Activated naive CD8-positive, alpha-beta T cell treated with anti-CD3 and anti-CD28 coated beads, Interleukin-2, amount 10 ng/mL, durations not matched to agents 7 days and 5 days (primary cell): ENCODE results near the gene CERK. TPM values are rescaled to one million over a fixed set of nuclear protein-coding genes. Genes with fewer than 3 reads are reported as not detected.

Source experiments
- ATAC-seq: fragments of 150-1000 bp; cut with Tn5 transposase; one replicate; pipeline ENCODE4 v1.10.0; 2021; ENCODE audit warnings: low read depth, moderate library complexity
- POLR2A ChIA-PET: fragments of 350-600 bp; sonication (Branson Sonifier 250); formaldehyde crosslinking; loops from one replicate; lab custom pipeline; 2021; ENCODE audit warnings: antibody characterized with exemption; lab: Charles Lee
- DNase-seq: peaks from one replicate; pipeline ENCODE4 v3.0.0; 2021
- H3K27ac Mint-ChIP-seq: one replicate; pipeline ENCODE4 v1.8.0; 2022; ENCODE audit warnings: mild to moderate bottlenecking, mixed read lengths
- H3K27me3 Mint-ChIP-seq: one replicate; pipeline ENCODE4 v1.8.0; 2022; ENCODE audit warnings: mild to moderate bottlenecking, moderate library complexity, mixed read lengths
- H3K36me3 Mint-ChIP-seq: one replicate; pipeline ENCODE4 v1.8.0; 2021; ENCODE audit warnings: mild to moderate bottlenecking, mixed read lengths
- H3K4me1 Mint-ChIP-seq: one replicate; pipeline ENCODE4 v1.8.0; 2021; ENCODE audit warnings: mixed read lengths
- H3K4me3 Mint-ChIP-seq: one replicate; pipeline ENCODE4 v1.8.0; 2022; ENCODE audit warnings: mild to moderate bottlenecking, moderate library complexity, mixed read lengths
- H3K9me3 Mint-ChIP-seq: one replicate; pipeline ENCODE4 v1.8.0; 2021; ENCODE audit warnings: mixed read lengths
- total RNA-seq, 2 experiments: library from RNA; stranded (reverse); gene quantifications; one replicate each; pipeline ENCODE4 v1.2.3, GENCODE V29; 2021

The CERK gene
- total RNA-seq, 2 experiments from 2014 or later, result 90.8 to 94.9 TPM

GRCh38 chr22:46678785-46679700, 59.0 kb downstream of the CERK start:
- POLR2A ChIA-PET, result no interaction called here
- no peak overlapping the region for H3K4me3 Mint-ChIP-seq
- DNase-seq (no peak), ATAC-seq (no peak)
- H3K4me1 Mint-ChIP-seq, result peaks cover 8% of the 10 kb centered on the region
- H3K27me3 Mint-ChIP-seq, result no peaks in the 10 kb centered on the region
- H3K27ac Mint-ChIP-seq, result no peak overlapping the region
- peaks cover 3% of the 10 kb centered on the region for H3K36me3 Mint-ChIP-seq
- no peaks in the 10 kb centered on the region for H3K9me3 Mint-ChIP-seq

DNA sequence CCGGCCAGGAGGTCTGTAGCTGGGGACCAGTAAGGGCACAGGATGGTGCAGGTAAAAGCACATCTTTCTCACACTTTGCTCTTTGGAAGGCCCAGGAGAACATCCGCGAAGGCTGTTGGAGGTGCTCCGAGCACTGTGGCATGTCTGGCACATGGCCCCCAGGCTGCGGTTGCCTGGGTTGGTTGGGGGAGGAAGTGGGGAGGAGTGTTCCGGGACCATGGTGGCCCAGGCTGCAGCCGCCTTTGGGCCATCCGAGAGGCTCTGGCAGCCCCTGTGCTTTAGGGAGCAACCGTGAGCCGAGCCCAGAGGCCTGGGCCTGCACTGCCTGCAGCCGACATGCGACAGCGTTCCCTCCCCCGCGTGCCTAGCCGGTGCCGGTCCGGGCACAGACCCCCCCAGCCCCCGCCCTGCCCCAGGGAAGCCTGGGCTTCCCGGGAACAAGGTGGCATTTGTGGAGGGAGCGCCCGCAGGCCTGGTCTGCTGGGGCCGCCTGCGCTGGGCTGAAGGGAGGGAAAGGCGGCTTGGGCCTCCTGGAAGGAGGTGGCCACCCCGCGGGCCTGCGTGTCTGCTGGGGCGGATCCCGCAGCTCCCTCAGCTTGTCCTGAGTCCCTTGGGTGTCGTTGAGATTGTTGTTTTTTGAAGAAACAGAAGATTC, 59.9 kb downstream of the CERK start:
- DNase-seq (no peak), ATAC-seq (no peak)
- peaks cover 3% of the 10 kb centered on the region for H3K36me3 Mint-ChIP-seq
- no peak overlapping the region for H3K4me3 Mint-ChIP-seq
- H3K27ac Mint-ChIP-seq, result peak overlapping the region; percentile 21
- no peaks in the 10 kb centered on the region for H3K27me3 Mint-ChIP-seq
- POLR2A ChIA-PET, result no interaction called here
- H3K9me3 Mint-ChIP-seq, result no peaks in the 10 kb centered on the region
- H3K4me1 Mint-ChIP-seq, result peaks cover 11% of the 10 kb centered on the region

- Mint-ChIP-seq H3K9me3 (no peaks in the 10 kb centered on the region), H3K4me3 (no peak overlapping the region)
Measured at GRCh38 chr22:46677323-46678002, 60.6 kb downstream of the CERK start.

GRCh38 chr22:46676881-46677280, 61.2 kb downstream of the CERK start:
- no peaks in the 10 kb centered on the region for H3K27me3 Mint-ChIP-seq
- H3K9me3 Mint-ChIP-seq, result no peaks in the 10 kb centered on the region
- no peak for DNase-seq
- H3K4me1 Mint-ChIP-seq, result peaks cover 12% of the 10 kb centered on the region
- POLR2A ChIA-PET, result interaction anchor here (0.7 kb wide), 1 partner anchor 671 kb away, joined by 4 read pairs; no protein-coding TSS in a partner anchor
- no peak overlapping the region for H3K4me3 Mint-ChIP-seq
- ATAC-seq, result no peak
- peaks cover 3% of the 10 kb centered on the region for H3K36me3 Mint-ChIP-seq
- H3K27ac Mint-ChIP-seq, result no peak overlapping the region

More at GRCh38 chr22:46677323-46678002, 60.6 kb downstream of the CERK start:
- no peak for ATAC-seq
- Mint-ChIP-seq H3K27me3 (no peaks in the 10 kb centered on the region), H3K36me3 (peaks cover 3% of the 10 kb centered on the region), H3K4me1 (peaks cover 11% of the 10 kb centered on the region), H3K27ac (peak overlapping the region; percentile 21)
- POLR2A ChIA-PET, result interaction anchor here (0.7 kb wide), 1 partner anchor 672 kb away, joined by 4 read pairs; no protein-coding TSS in a partner anchor
- no peak for DNase-seq

GRCh38 chr22:46676479-46676878, 61.6 kb downstream of the CERK start:
- H3K9me3 Mint-ChIP-seq, result no peaks in the 10 kb centered on the region
- no peak for DNase-seq
- peaks cover 3% of the 10 kb centered on the region for H3K36me3 Mint-ChIP-seq
- ATAC-seq, result no peak
- POLR2A ChIA-PET, result no interaction called here
- no peaks in the 10 kb centered on the region for H3K27me3 Mint-ChIP-seq
- H3K27ac Mint-ChIP-seq, result no peak overlapping the region
- no peak overlapping the region for H3K4me3 Mint-ChIP-seq
- H3K4me1 Mint-ChIP-seq, result peaks cover 12% of the 10 kb centered on the region

DNA sequence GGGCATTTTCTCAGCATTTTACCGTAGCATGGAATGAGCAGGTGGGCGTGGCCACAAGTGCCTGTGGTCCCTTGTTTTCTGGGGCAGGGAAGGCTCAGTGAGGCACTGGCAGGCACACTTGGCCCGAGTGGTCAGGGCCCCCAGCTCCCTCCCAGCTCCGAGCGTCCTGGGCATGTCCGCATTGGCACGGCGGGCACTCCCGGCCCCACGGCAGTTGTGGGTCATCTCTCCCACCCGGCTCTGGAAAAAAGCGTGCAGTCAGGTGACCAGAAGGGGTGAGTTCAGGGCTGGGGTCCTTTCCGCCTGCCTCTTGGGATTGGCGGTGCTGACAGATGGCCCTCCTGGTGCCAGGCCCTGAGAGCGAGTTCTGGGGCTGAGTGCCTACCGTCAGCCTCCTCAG, 62.1 kb downstream of the CERK start:
- Mint-ChIP-seq H3K27ac (no peak overlapping the region), H3K4me1 (peaks cover 12% of the 10 kb centered on the region), H3K4me3 (no peak overlapping the region), H3K36me3 (peaks cover 3% of the 10 kb centered on the region), H3K9me3 (no peaks in the 10 kb centered on the region), H3K27me3 (no peaks in the 10 kb centered on the region)
- ATAC-seq, result no peak
- DNase-seq, result no peak
- POLR2A ChIA-PET, result no interaction called here

DNA sequence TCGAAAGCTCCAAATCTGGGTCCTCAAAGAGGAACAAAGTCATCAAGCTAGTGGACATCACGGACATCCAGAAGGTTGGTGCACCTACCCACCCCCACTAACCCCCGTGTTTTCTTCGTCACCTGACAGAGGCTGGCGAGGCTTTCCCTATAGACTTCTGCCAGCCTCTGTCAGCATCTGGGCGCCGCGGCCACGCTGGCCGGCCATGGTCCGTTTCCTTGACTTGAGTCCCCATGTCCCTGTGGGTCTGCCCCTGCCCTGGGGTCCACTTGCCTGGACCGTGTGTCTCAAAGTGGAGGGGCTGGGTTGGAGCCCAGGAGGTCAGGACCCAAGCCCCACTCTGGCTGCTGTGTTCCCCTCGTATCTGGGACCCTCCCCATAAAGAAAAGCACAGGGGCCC, 62.6 kb downstream of the CERK start:
- Mint-ChIP-seq H3K9me3 (no peaks in the 10 kb centered on the region), H3K4me1 (peaks cover 12% of the 10 kb centered on the region), H3K27me3 (no peaks in the 10 kb centered on the region), H3K27ac (no peak overlapping the region), H3K4me3 (peak overlapping the region; percentile 88), H3K36me3 (peaks cover 3% of the 10 kb centered on the region)
- POLR2A ChIA-PET, result no interaction called here
- DNase-seq (no peak), ATAC-seq (no peak)

DNA sequence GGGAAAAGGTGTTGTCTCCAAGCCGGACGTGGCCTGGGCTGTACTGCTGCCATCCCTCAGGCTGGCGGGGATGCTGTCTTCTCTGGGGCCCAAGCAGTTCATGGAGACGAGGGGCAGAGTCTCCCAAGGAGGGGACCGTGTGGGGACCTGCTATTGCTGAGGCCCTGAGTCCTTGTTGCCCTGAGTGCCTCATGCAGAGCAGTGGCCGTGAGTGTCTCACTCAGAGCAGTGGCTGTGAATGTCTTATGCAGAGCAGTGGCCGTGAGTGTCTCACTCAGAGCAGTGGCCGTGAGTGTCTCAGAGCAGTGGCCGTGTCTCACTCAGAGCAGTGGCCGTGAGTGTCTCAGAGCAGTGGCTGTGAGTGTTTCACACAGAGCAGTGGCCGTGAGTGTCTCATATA, 63.1 kb downstream of the CERK start:
- DNase-seq, result no peak
- POLR2A ChIA-PET, result no interaction called here
- no peak for ATAC-seq

GRCh38 chr22:46674367-46674781, 63.7 kb downstream of the CERK start:
- H3K4me1 Mint-ChIP-seq, result peaks cover 12% of the 10 kb centered on the region
- peak; percentile 84 for DNase-seq
- H3K36me3 Mint-ChIP-seq, result peaks cover 3% of the 10 kb centered on the region
- no peaks in the 10 kb centered on the region for H3K9me3 Mint-ChIP-seq
- ATAC-seq, result peak; percentile 85
- POLR2A ChIA-PET, result no interaction called here
- peak overlapping the region; percentile 88 for H3K4me3 Mint-ChIP-seq
- no peaks in the 10 kb centered on the region for H3K27me3 Mint-ChIP-seq
- H3K27ac Mint-ChIP-seq, result peak overlapping the region; percentile 97

More for the DNA sequence above, 63.1 kb downstream of the CERK start:
- peaks cover 12% of the 10 kb centered on the region for H3K4me1 Mint-ChIP-seq
- H3K9me3 Mint-ChIP-seq, result no peaks in the 10 kb centered on the region
- peak overlapping the region; percentile 88 for H3K4me3 Mint-ChIP-seq
- peaks cover 3% of the 10 kb centered on the region for H3K36me3 Mint-ChIP-seq
- H3K27me3 Mint-ChIP-seq, result no peaks in the 10 kb centered on the region
- H3K27ac Mint-ChIP-seq, result peak overlapping the region; percentile 97

DNA sequence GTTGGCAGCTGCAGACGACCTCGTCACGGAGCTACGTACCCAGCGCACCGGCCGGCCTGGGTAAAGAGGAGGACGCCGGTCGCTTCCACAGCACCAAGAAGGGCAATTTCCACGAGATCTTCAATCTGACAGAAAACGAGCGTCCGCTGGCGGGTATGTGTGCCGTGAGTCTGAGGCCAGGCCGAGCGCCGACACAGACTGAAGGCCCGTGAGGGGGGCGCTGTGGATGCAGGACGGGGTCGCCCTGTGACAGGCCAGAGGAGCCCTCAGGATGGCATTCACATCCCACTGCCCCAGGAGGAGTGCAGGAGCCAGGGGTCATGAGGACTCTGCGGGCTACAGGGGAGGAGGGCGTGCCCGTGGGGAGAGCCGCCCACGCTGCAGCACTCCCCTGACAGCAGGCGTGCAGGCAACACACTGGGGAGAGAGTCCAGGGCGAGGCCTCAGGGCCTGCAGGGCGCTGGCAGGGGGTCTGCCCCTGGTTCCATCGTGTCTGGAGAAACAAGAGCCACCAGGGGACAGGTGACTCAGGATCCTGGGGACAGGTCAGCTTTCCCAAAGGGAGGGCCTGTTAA, 64.3 kb downstream of the CERK start:
- peak overlapping the region; percentile 97 for H3K27ac Mint-ChIP-seq
- DNase-seq, result no peak
- no peaks in the 10 kb centered on the region for H3K27me3 Mint-ChIP-seq
- ATAC-seq, result peak; percentile 31
- H3K4me3 Mint-ChIP-seq, result peak overlapping the region; percentile 88
- peaks cover 12% of the 10 kb centered on the region for H3K4me1 Mint-ChIP-seq
- POLR2A ChIA-PET, result interaction anchor here (0.8 kb wide), 1 partner anchor 59 kb away, joined by 3 read pairs; no protein-coding TSS in a partner anchor
- H3K9me3 Mint-ChIP-seq, result no peaks in the 10 kb centered on the region
- H3K36me3 Mint-ChIP-seq, result peaks cover 3% of the 10 kb centered on the region

- Mint-ChIP-seq H3K36me3 (peaks cover 3% of the 10 kb centered on the region), H3K4me1 (peaks cover 12% of the 10 kb centered on the region), H3K27me3 (no peaks in the 10 kb centered on the region), H3K4me3 (peak overlapping the region; percentile 88), H3K27ac (peak overlapping the region; percentile 97), H3K9me3 (no peaks in the 10 kb centered on the region)
- POLR2A ChIA-PET, result no interaction called here
- ATAC-seq (no peak), DNase-seq (no peak)
Measured at GRCh38 chr22:46673205-46673604, 64.8 kb downstream of the CERK start.

DNA sequence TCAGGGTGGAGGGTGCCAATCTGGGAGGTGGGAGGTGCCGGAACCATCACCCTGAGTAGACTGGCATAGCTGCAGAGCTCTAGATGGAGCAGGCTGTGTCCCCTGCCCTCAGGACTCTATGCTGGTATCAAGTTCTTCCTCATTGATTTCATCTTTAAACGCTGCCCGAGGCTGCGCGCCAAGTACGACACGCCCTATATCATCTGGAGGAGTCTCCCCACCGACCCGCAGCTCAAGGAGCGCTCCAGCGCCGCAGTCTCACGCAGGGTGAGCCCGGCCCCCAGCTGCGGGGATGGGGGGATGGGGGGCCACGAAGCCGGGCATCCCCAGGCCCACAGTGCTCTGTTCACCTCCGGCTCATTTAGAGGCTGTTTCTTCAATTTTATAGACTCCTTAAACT, 65.3 kb downstream of the CERK start:
- H3K4me1 Mint-ChIP-seq, result peaks cover 12% of the 10 kb centered on the region
- H3K36me3 Mint-ChIP-seq, result peaks cover under 1% of the 10 kb centered on the region
- no peak overlapping the region for H3K4me3 Mint-ChIP-seq
- no peak for DNase-seq
- no peak for ATAC-seq
- POLR2A ChIA-PET, result no interaction called here
- no peaks in the 10 kb centered on the region for H3K9me3 Mint-ChIP-seq
- H3K27ac Mint-ChIP-seq, result peak overlapping the region; percentile 57
- no peaks in the 10 kb centered on the region for H3K27me3 Mint-ChIP-seq
